ENCODE measurements around the gene PSMD9. TPM values are rescaled to one million over a fixed set of nuclear protein-coding genes. Genes with fewer than 3 reads are reported as not detected.
A peak's percentile ranks its signal among the peaks of the same experiment; 100 is the strongest.

The PSMD9 gene
- total RNA-seq, 1 experiment from 2014 or later: 39.9 TPM

DNA sequence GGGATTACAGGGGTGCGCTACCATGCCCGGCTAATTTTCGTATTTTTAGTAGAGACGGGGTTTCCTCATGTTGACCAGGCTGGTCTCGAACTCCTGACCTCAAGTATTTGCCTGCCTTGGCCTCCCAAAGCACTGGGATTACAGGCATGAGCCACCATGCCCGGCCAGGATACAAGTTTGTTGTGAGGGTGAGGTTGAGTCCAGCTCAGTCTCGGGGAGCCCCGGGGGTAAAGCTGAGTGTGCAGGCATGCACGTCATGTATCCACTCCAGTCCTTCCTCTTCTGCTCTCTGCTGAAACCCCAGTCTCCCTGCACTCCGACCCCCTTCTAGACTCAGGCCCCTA, 30.3 kb upstream of the PSMD9 start:
- no peak overlapping the region for H3K9ac ChIP-seq (ENCODE audit: extremely low read depth, insufficient read length, low read length)

More for the DNA sequence above, 30.3 kb upstream of the PSMD9 start:
- H3K36me3 Mint-ChIP-seq (ENCODE audit: insufficient read depth in 1 of 3, low read depth in 3 of 3): no peaks in the 10 kb centered on the region
- no peaks in the 10 kb centered on the region for H3K9me3 ChIP-seq (ENCODE audit: control insufficient read depth, low read depth, low read length)
- H3T11ph ChIP-seq (ENCODE audit: low read length): no peak overlapping the region
- no peak overlapping the region for H3K4ac ChIP-seq (ENCODE audit: low read depth, low read length)
- peaks cover 4% of the 10 kb centered on the region; the same call in 1 of the 2 replicates for H3K4me1 ChIP-seq (ENCODE audit: insufficient read depth, low read length)
- H2BK120ac ChIP-seq (ENCODE audit: low read depth, low read length, poor library complexity, severe bottlenecking): no peak overlapping the region
- no peaks in the 10 kb centered on the region for H3K79me1 ChIP-seq (ENCODE audit: insufficient read depth, low read depth, low read length, poor library complexity, severe bottlenecking)
- peak overlapping the region; percentile 92 for H4K5ac ChIP-seq (ENCODE audit: insufficient read length, low read depth, low read length)
- no peak overlapping the region for H3K23ac ChIP-seq (ENCODE audit: insufficient read length, low read depth, low read length)
- no CpG with 5 or more reads among the region's 10 CpGs for WGBS (ENCODE audit: extremely low coverage, insufficient read length, low lambda C conversion rate)
- H3K27ac Mint-ChIP-seq: peak overlapping the region in 2 of 3 experiments; percentile 88 to 92; a peak in 3 of 7 replicates
- H3K23me2 ChIP-seq (ENCODE audit: insufficient read length, low read depth, low read length, poor library complexity, severe bottlenecking): no peaks in the 10 kb centered on the region
- no peak overlapping the region for H4K91ac ChIP-seq (ENCODE audit: insufficient read length, low read depth, low read length)
- H3K4me2 ChIP-seq (ENCODE audit: insufficient read depth, insufficient read length, low read length): no peak overlapping the region
- TF ChIP-seq, protein P1, sequence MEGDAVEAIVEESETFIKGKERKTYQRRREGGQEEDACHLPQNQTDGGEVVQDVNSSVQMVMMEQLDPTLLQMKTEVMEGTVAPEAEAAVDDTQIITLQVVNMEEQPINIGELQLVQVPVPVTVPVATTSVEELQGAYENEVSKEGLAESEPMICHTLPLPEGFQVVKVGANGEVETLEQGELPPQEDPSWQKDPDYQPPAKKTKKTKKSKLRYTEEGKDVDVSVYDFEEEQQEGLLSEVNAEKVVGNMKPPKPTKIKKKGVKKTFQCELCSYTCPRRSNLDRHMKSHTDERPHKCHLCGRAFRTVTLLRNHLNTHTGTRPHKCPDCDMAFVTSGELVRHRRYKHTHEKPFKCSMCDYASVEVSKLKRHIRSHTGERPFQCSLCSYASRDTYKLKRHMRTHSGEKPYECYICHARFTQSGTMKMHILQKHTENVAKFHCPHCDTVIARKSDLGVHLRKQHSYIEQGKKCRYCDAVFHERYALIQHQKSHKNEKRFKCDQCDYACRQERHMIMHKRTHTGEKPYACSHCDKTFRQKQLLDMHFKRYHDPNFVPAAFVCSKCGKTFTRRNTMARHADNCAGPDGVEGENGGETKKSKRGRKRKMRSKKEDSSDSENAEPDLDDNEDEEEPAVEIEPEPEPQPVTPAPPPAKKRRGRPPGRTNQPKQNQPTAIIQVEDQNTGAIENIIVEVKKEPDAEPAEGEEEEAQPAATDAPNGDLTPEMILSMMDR (conservative IDR thresholded peaks at IDR 0.05): no peak
- no peaks in the 10 kb centered on the region for H3K27me3 ChIP-seq (ENCODE audit: insufficient read depth, low read length)
- H3K4me3 Mint-ChIP-seq: no peak overlapping the region; a peak in 1 of 5 replicates
- H3K18ac ChIP-seq (ENCODE audit: insufficient read length, low read depth, low read length): peak overlapping the region; percentile 5
- no peaks in the 10 kb centered on the region for H3K79me2 ChIP-seq (ENCODE audit: insufficient read depth, low read length)
- no peak overlapping the region for H3K56ac ChIP-seq (ENCODE audit: insufficient read length, low read depth, low read length)
- H3K14ac ChIP-seq (ENCODE audit: insufficient read depth, low read length): no peak overlapping the region; the same call in 1 of the 2 replicates
- no peak overlapping the region for H2BK12ac ChIP-seq (ENCODE audit: insufficient read length, low read depth, low read length)
- H4K8ac ChIP-seq (replicated peaks; ENCODE audit: insufficient read length, low read depth, low read length): no peak overlapping the region
- no peak for DNase-seq
- H2AFZ ChIP-seq (ENCODE audit: low read length): no peak overlapping the region
- H2BK15ac ChIP-seq (ENCODE audit: low read depth, low read length): 0 out of 2 replicates have a peak overlapping the region, but pooled peaks have one; percentile 3
- H2BK20ac ChIP-seq (ENCODE audit: low read depth, low read length, poor library complexity, severe bottlenecking): no peak overlapping the region
- no peak overlapping the region for H3K27ac ChIP-seq (ENCODE audit: insufficient read length, low read depth, low read length)
- H2BK5ac ChIP-seq (ENCODE audit: insufficient read length, low read length): no peak overlapping the region
- peaks cover 14 to 28% of the 10 kb centered on the region in 2 experiments for H3K4me1 Mint-ChIP-seq
- no peaks in the 10 kb centered on the region for H4K20me1 ChIP-seq (ENCODE audit: control insufficient read depth, insufficient read depth, insufficient read length)
- H2AK5ac ChIP-seq (ENCODE audit: insufficient read length, low read length): no peak overlapping the region
- no peaks in the 10 kb centered on the region; the same call in 1 of the 2 replicates for H3K27me3 Mint-ChIP-seq (ENCODE audit: low read depth)
- no peaks in the 10 kb centered on the region for H3K9me3 Mint-ChIP-seq

All from H9 (cell line).